Neural progenitor cell (in vitro differentiated cells): ENCODE measurements around the gene SIL1.

Source experiments
- CTCF ChIP-seq: fragments of 200-600 bp; sonication (generic); IDR thresholded peaks from 2 replicates; pipeline ENCODE4 v1.5.1; 2017; ENCODE audit warnings: antibody characterized with exemption, mild to moderate bottlenecking
- EZH2 ChIP-seq: fragments of 200-600 bp; sonication (generic); IDR thresholded peaks from 2 replicates; pipeline ENCODE4 v1.6.1; 2017; ENCODE audit warnings: antibody characterized with exemption, mild to moderate bottlenecking, moderate library complexity
- EZH2phosphoT487 ChIP-seq: fragments of 200-600 bp; sonication (generic); IDR thresholded peaks from 2 replicates; pipeline ENCODE4 v1.6.1; 2017; ENCODE audit warnings: antibody characterized with exemption

GRCh38 chr5:139181835-139182452 lies 16.2 kb downstream of the SIL1 start:
- no peak for TF ChIP-seq CTCF
- no peak for TF ChIP-seq EZH2
- no peak for TF ChIP-seq EZH2phosphoT487
